ENCODE data around the gene TNS3. TPM values are rescaled to one million over a fixed set of nuclear protein-coding genes. Genes with fewer than 3 reads are reported as not detected.

TNS3 gene
- polyA plus RNA-seq, 3 donors: 5.2 to 30.3 (median 7.9) TPM

DNA sequence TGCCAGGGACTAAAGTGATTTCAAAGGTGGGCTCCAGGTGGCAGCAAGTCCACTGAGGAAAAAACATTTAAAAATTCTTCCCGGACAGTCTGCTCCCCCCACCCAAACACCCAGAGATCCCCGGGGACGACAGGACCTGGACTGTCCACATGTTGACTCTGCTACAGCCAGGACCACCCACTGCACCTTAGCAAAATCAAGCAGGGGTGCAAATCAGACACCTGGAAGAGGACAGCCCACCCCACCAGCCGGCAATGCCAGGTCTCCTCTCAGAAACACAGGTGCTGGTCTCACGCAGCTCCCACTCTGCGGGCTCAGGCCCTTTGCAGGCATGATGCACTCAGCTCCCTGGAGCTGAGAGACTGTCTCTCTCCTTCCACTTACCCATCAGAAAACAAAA, 251.9 kb downstream of the TNS3 start:
- intact Hi-C loops (cut with micrococcal nuclease): no loop called here

DNA sequence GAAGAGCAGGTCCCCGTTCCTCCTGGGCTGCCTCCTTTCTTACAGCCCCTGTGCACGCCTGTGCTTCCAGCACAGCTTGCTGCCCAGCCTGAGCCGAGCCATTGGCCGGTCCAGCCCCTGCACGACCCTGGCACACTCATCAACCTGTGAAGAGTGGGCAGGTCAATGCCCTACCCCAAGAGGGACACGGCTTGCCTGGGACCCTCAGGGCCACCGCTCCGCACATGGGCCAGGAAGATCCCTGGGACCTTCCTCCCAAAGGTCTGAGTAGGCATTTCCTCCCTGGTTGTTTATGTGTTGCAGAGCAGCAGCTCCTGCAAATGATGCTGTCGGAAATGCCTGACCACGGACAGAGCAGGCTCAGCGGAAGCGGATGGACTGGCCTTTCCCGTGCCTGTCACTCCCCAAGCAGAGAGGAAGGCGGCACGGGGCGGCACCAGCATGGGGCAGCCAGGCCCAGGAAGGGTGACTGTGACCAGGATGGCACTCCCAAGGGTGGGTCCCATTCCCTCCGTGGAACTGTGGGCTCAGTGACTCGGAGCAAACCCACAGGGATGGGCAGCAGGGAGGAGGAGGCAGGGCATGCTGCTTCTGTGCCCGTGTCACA, 252.5 kb downstream of the TNS3 start:
- no peak for DNase-seq
- H3K36me3 ChIP-seq (replicated peaks in 1 of 2; ENCODE audit: control insufficient read depth in 1 of 2, insufficient read depth in 2 of 2, low read length in 2 of 2): peaks cover 41 to 94% of the 10 kb centered on the region in 2 donors
- Mint-ChIP-seq H3K27me3 (ENCODE audit: low read depth in 3 of 3) (no peaks in the 10 kb centered on the region), H3K27ac (peak overlapping the region in 3 of 7 donors; percentile 5 to 70 (median 67)), H3K4me3 (no peak overlapping the region), H3K36me3 (peaks cover 66 to 84% of the 10 kb centered on the region in 2 donors), H3K9me3 (no peaks in the 10 kb centered on the region), H3K4me1 (no peaks in the 10 kb centered on the region)
- peaks cover 45% of the 10 kb centered on the region for H4K20me1 ChIP-seq (ENCODE audit: insufficient read depth, low read length)
- no peak overlapping the region for H3K4me2 ChIP-seq (replicated peaks; ENCODE audit: extremely low read depth, low read length, poor library complexity, severe bottlenecking)
- no peaks in the 10 kb centered on the region for H3K79me2 ChIP-seq (ENCODE audit: insufficient read depth, low read length)
- intact Hi-C loops (cut with micrococcal nuclease): no loop called here
- H3K9ac ChIP-seq (ENCODE audit: insufficient read depth, low read length, poor library complexity, severe bottlenecking): no peak overlapping the region
- no peak overlapping the region for H3K27ac ChIP-seq (ENCODE audit: low read depth in 1 of 2, low read length in 2 of 2)
- TF ChIP-seq, protein P1, sequence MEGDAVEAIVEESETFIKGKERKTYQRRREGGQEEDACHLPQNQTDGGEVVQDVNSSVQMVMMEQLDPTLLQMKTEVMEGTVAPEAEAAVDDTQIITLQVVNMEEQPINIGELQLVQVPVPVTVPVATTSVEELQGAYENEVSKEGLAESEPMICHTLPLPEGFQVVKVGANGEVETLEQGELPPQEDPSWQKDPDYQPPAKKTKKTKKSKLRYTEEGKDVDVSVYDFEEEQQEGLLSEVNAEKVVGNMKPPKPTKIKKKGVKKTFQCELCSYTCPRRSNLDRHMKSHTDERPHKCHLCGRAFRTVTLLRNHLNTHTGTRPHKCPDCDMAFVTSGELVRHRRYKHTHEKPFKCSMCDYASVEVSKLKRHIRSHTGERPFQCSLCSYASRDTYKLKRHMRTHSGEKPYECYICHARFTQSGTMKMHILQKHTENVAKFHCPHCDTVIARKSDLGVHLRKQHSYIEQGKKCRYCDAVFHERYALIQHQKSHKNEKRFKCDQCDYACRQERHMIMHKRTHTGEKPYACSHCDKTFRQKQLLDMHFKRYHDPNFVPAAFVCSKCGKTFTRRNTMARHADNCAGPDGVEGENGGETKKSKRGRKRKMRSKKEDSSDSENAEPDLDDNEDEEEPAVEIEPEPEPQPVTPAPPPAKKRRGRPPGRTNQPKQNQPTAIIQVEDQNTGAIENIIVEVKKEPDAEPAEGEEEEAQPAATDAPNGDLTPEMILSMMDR (IDR thresholded peaks at IDR 0.05): no peak
- 98% methylated on average over 15 of the region's 19 CpGs for WGBS (ENCODE audit: insufficient coverage)
- H2AFZ ChIP-seq (ENCODE audit: insufficient read depth, low read depth, low read length, poor library complexity, severe bottlenecking): no peak overlapping the region
- H3K9me3 ChIP-seq (replicated peaks in 1 of 2; ENCODE audit: control insufficient read depth in 1 of 2, insufficient read depth in 1 of 2, low read length in 2 of 2): no peaks in the 10 kb centered on the region
- no peaks in the 10 kb centered on the region for H3K27me3 ChIP-seq (ENCODE audit: control insufficient read depth in 2 of 2, insufficient read depth in 2 of 2, low read length in 2 of 2)
- H3K4me3 ChIP-seq (replicated peaks in 1 of 3; ENCODE audit: low read depth in 2 of 3, low read length in 3 of 3): no peak overlapping the region
- H3K4me1 ChIP-seq (ENCODE audit: control insufficient read depth in 1 of 2, insufficient read depth in 2 of 2, low read length in 2 of 2): no peaks in the 10 kb centered on the region

More for the DNA sequence above, 251.9 kb downstream of the TNS3 start:
- DNase-seq: no peak
- TF ChIP-seq, protein P1 (IDR thresholded peaks at IDR 0.05): no peak
- Mint-ChIP-seq H3K36me3 (peaks cover 63 to 85% of the 10 kb centered on the region in 2 donors), H3K4me1 (no peaks in the 10 kb centered on the region), H3K27ac (no peak overlapping the region), H3K9me3 (no peaks in the 10 kb centered on the region), H3K4me3 (no peak overlapping the region), H3K27me3 (ENCODE audit: low read depth in 3 of 3) (no peaks in the 10 kb centered on the region)
- peaks cover 44 to 97% of the 10 kb centered on the region in 2 donors for H3K36me3 ChIP-seq (replicated peaks in 1 of 2; ENCODE audit: control insufficient read depth in 1 of 2, insufficient read depth in 2 of 2, low read length in 2 of 2)
- H3K9me3 ChIP-seq (replicated peaks in 1 of 2; ENCODE audit: control insufficient read depth in 1 of 2, insufficient read depth in 1 of 2, low read length in 2 of 2): no peaks in the 10 kb centered on the region
- H4K20me1 ChIP-seq (ENCODE audit: insufficient read depth, low read length): peaks cover 43% of the 10 kb centered on the region
- H2AFZ ChIP-seq (ENCODE audit: insufficient read depth, low read depth, low read length, poor library complexity, severe bottlenecking): no peak overlapping the region
- H3K4me1 ChIP-seq (ENCODE audit: control insufficient read depth in 1 of 2, insufficient read depth in 2 of 2, low read length in 2 of 2): no peaks in the 10 kb centered on the region
- no peak overlapping the region for H3K4me2 ChIP-seq (replicated peaks; ENCODE audit: extremely low read depth, low read length, poor library complexity, severe bottlenecking)
- 90% methylated on average over 6 of the region's 6 CpGs for WGBS (ENCODE audit: insufficient coverage)
- H3K9ac ChIP-seq (ENCODE audit: insufficient read depth, low read length, poor library complexity, severe bottlenecking): no peak overlapping the region
- H3K4me3 ChIP-seq (replicated peaks in 1 of 3; ENCODE audit: low read depth in 2 of 3, low read length in 3 of 3): no peak overlapping the region
- no peaks in the 10 kb centered on the region for H3K79me2 ChIP-seq (ENCODE audit: insufficient read depth, low read length)
- no peaks in the 10 kb centered on the region for H3K27me3 ChIP-seq (ENCODE audit: control insufficient read depth in 2 of 2, insufficient read depth in 2 of 2, low read length in 2 of 2)
- no peak overlapping the region for H3K27ac ChIP-seq (ENCODE audit: low read depth in 1 of 2, low read length in 2 of 2)

Measured in CD14-positive monocyte (primary cell).